Colon (tissue), 2 donors: ENCODE measurements around the gene MNX1.

Source experiments
- FAIRE-seq: peaks from 2 replicates; lab custom pipeline; 2012; peaks lifted over from hg19 to GRCh38; lab: Jason Lieb, UNC
- donor health status: control.
- donor health status: control.

The MNX1 gene

DNA sequence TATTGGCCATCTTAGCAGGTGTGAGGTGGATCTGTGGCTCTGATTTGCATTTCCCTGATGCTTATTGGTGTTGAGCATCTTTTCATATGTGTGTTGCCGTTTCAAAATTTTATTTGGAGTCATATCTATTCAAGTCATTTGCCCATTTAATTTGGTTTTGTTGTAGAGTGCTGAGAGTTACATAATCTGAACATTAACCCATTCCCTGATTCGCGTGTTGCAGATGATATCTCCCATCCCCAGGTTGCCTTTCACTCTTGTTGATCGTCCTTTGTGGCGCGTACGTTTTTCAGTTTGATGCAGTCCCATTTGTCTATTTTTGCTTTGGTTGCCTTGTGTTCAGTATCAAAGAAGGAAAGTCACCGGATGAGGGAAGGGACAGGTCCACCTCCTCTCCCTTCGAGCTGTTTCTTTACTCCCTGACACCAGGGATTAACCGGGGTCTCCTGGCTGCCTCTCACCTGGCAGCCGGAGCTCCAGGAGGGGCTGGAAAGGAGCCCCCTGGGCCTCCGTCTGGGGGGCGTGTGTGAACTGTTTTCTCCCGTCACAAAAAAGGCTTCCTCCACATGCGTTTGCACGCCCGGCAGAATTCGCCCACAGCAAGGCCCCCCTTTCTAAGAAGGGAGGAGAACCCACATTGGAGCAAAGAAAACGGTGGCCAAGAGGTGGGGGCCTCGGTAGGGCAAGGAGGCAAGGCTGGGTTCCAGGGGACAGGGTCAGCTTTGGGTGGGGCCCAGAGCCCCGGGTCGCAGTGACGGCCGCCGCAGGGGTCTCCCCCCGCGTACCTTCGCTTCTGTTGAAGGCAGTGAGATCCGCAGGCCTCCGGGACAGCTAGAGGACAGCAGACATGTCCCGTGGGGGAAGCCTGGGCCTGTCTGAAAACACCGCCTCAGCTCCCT, 8.3 kb downstream of the MNX1 start:
- FAIRE-seq: no peak

DNA sequence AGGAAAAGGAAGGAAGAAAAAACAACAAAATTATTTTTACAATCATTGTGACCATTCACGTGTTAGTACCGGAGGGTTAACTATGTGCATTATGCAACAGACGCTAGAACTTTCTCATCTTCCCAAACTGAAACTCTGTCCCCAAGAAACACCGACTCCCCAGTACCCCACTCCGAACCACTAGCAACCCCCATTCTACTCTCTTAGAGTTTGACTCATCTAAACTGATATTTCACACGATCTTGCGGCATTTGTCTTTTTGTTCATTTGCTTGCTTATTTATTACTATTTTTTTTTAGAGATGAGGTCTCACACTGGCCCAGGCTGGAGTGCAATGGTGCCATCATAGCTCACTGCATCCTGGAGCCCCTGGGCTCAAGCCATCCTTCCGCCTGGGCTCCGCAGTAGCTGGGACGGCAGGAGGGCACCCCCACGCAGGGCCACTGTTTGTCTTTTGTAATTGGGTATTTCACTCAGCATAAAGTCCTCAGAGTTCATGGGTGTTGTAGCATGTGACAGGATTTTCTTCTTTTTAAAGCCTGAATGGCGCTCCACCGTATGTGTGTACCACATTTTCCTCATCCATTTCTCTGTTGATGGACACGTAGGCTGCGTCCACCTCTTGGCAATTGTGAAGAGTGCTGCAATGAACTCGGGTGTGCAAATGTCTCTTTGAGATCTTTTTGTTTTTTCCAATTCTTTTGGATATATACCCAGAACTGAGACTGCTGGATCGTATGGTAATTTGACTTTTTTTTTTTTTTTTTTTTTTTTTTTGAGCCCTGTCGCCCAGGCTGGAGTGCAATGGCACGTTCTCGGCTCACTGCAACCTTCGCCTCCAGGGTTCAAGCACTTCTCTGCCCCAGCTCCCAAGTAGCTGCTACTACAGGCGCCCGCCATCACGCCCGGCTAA, 9.5 kb downstream of the MNX1 start:
- FAIRE-seq: no peak

GRCh38 chr7:156999958-157000726, 10.3 kb downstream of the MNX1 start:
- no peak for FAIRE-seq

DNA sequence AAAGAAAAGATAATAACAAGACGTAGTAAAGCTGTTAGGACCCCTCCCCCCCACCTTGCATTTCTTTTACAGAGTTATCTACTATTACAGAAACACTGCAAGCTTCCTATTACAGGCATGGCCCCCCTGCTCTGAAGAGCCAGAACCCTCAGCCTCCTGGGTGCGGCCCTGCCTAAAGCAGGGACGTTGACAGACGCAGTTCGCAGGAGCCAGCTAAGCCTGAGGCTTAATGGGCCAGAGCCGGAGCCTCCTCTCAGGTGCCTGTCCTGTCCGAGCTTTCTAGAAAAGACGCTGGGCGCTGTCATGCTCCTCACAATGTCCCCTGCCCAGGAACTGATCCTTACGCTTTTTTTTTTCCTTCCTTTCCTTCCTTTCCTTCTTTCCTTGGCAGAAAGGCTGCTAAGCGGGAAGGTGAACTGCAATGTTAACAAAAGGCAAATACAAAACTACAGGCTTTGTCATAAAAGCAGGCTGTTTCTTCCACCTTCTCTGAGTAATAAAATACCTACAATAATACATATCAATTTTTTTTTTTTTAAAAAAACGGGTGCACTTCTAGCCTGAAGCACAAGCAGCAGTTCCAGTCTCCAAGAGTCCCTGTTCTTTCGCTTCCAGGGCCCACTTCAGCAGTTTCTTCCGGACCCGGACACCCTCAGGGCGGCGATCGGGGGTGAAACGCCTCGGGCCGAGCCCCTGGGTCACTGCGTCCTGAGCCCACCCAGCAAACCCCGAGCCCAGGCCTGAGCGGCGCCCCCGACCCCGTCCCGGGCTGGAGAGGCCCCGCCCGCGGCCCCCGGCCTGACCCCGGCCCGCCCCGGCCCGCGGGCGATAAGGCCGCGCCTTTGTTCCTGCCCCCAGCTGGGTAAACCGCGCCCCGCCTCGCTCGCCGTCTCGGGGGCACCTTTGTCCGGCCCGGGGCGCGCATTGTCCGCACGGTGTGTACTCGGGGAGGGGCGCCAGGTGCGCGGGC, 11.2 kb downstream of the MNX1 start:
- no peak for FAIRE-seq

DNA sequence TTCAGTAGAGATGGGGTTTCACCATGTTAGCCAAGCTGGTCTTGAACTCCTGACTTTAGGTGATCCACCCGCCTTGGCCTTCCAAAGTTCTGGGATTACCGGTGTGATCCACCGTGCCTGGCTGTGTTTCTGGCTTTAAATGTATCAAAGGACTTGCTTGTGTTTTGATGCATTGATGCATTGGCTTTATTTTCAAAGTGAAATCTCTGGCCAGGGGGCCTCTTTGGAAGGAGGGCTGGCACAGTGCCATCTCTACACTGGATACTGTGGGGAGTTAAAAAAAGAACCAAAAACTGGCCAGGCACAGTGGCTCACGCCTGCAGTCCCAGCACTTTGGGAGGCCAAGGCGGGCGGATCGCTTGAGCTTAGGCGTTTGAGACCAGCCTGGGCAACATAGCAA, 16.0 kb downstream of the MNX1 start:
- no peak for FAIRE-seq

GRCh38 chr7:156993925-156994235, 16.6 kb downstream of the MNX1 start:
- FAIRE-seq: no peak

GRCh38 chr7:156993021-156993924, 17.2 kb downstream of the MNX1 start:
- no peak for FAIRE-seq

GRCh38 chr7:156989766-156990535, 20.5 kb downstream of the MNX1 start:
- FAIRE-seq: no peak

- no peak for FAIRE-seq
Measured at GRCh38 chr7:156988343-156989185, 21.9 kb downstream of the MNX1 start.

GRCh38 chr7:156986378-156986777, 24.1 kb downstream of the MNX1 start:
- FAIRE-seq: no peak

GRCh38 chr7:156985101-156985992, 25.1 kb downstream of the MNX1 start:
- no peak for FAIRE-seq

- no peak for FAIRE-seq
Measured at GRCh38 chr7:156984174-156984891, 26.1 kb downstream of the MNX1 start.

GRCh38 chr7:156979711-156980110, 30.8 kb downstream of the MNX1 start:
- FAIRE-seq: no peak

- FAIRE-seq: no peak
Measured at GRCh38 chr7:156979007-156979606, 31.4 kb downstream of the MNX1 start.

- FAIRE-seq: no peak
Measured at GRCh38 chr7:156975620-156976019, 34.8 kb downstream of the MNX1 start.

GRCh38 chr7:156969972-156970420, 40.5 kb downstream of the MNX1 start:
- no peak for FAIRE-seq
